Ovary (tissue), 9 donors: ENCODE data around the gene GAREM1. TPM values are rescaled to one million over a fixed set of nuclear protein-coding genes. Genes with fewer than 3 reads are reported as not detected.

Experiments
- DNase-seq, 5 donors: peaks; one replicate each; pipeline ENCODE4 v3.0.0-alpha.2; 2019 to 2020
- H3K27ac ChIP-seq, 2 donors: fragments of 200-600 bp; one replicate each; pipeline versions ENCODE4 v1.5.1 to v1.8.0; 2019 to 2022
- H3K27me3 ChIP-seq: fragments of 200-600 bp; one replicate; pipeline ENCODE4 v1.8.0; 2022
- H3K36me3 ChIP-seq: fragments of 200-600 bp; sonication (generic); one replicate; pipeline ENCODE4 v1.5.1; 2019
- H3K4me1 ChIP-seq: one replicate; pipeline ENCODE4 v1.8.1; 2013; ENCODE audit warnings: mild to moderate bottlenecking, moderate library complexity; ENCODE audit not compliant: insufficient read depth
- H3K4me3 ChIP-seq: fragments of 200-600 bp; sonication (generic); one replicate; pipeline ENCODE4 v1.5.1; 2017
- H3K9me3 ChIP-seq, 2 donors: fragments of 200-600 bp in 1 of 2; sonication (generic) in 1 of 2; one replicate each; pipeline versions ENCODE4 v1.5.1 to v1.8.1; 2013 to 2019; ENCODE audit warnings: mild to moderate bottlenecking in 1 of 2, moderate library complexity in 1 of 2
- EP300 ChIP-seq: sonication (generic); formaldehyde crosslinking; IDR thresholded peaks from one replicate; pipeline ENCODE4 v1.6.1; 2017; ENCODE audit warnings: antibody characterized with exemption
- POLR2A ChIP-seq: fragments of 450-650 bp; IDR thresholded peaks from one replicate; pipeline ENCODE4 v1.6.1; 2017; ENCODE audit warnings: antibody characterized with exemption, mild to moderate bottlenecking, moderate library complexity
- whole genome bisulfite sequencing, 3 donors: extraction: QIAGEN DNeasy Blood & Tissue Kit in 1 of 3; methylation state at CpG; one replicate each; pipeline versions ENCODE4 v1.1.5 to v1.1.7; 2013 to 2017; 5-methylcytosine and 5-hydroxymethylcytosine counted together
- intact Hi-C, 4 donors: fragments of 100-400 bp; cut with DNase I; formaldehyde crosslinking; loops; one replicate each; pipeline versions ENCODE4 v1.11.0 to v1.15.1; 2022 to 2023
- polyA plus RNA-seq, 2 donors: library from polyadenylated mRNA; stranded (reverse); fragments of 200-250 nt in 1 of 2; fragments of 350-450 nt in 1 of 2; fragmentation: Illumina TruSeq in 1 of 2; extraction: RNeasy Lipid Tissue Mini Kit (QIAGEN cat#74804) in 1 of 2; gene quantifications; one replicate each; pipeline ENCODE4 v1.2.3, GENCODE V29; 2013 to 2014
- total RNA-seq, 7 donors: library from RNA; depleted of rRNA in 2 of 7; stranded (reverse); fragments of >200 nt in 2 of 7; fragmentation: NEBNext Ultra II Directional in 3 of 7; extraction: Animal tissue kit (Norgen Biotek cat#: 25700) in 3 of 7; gene quantifications; one replicate each; pipeline versions ENCODE4 v1.1.0 to v1.2.4, GENCODE V29; 2016 to 2023
- TF ChIP-seq, protein P1 (sequence below), 3 donors: fragments of 450-650 bp in 2 of 3; fragments of 200-600 bp in 1 of 3; IDR thresholded peaks; one replicate each; pipeline versions ENCODE4 v1.5.1 to v1.8.0; 2016 to 2022; ENCODE audit warnings: antibody characterized with exemption in 3 of 3, mild to moderate bottlenecking in 1 of 3
- donor health status: DM: no; HTN: no; CAD: no; lungs with moderate emphysema.
- donor health status: DM: no; HTN: no; CAD: no.
- donor health status: Bipolar disorder and iron deficiency.
- donor health status: DM: yes; HTN: yes; CAD: no.
- donor health status: DM: no; HTN: no; CAD: no.
- donor health status: DM: yes; HTN: yes; CAD: no.

Gene GAREM1
- total and polyA plus RNA-seq, 9 donors: 2.7 to 15.2 (median 7.1) TPM

DNA sequence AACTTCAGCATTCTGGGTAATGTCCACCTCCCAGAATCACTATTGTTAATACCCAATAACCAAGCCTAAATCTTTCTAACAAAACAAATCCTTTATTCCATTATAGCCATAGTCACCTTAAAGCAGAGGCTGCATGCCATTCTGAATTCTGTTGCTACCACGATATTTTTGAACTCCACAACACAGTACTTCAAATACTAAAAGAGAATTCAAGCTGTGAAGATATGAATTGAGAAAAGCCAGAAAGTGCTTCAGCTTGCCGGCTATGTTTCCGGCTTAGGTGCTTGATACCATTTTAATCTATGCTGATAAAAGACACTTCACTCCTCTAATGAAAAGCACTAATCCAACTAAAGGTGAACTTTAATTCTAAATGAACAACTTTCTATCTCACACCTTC is 41.3 kb downstream of the GAREM1 start:
- Histone ChIP-seq H3K27ac (no peak overlapping the region), H3K9me3 (no peaks in the 10 kb centered on the region), H3K27me3 (no peaks in the 10 kb centered on the region), H3K36me3 (no peaks in the 10 kb centered on the region), H3K4me3 (no peak overlapping the region), H3K4me1 (peaks cover 2% of the 10 kb centered on the region)
- 73 to 79% (median 78%) methylated on average over 3 of the region's 3 CpGs for WGBS, 3 donors
- TF ChIP-seq, protein P1, sequence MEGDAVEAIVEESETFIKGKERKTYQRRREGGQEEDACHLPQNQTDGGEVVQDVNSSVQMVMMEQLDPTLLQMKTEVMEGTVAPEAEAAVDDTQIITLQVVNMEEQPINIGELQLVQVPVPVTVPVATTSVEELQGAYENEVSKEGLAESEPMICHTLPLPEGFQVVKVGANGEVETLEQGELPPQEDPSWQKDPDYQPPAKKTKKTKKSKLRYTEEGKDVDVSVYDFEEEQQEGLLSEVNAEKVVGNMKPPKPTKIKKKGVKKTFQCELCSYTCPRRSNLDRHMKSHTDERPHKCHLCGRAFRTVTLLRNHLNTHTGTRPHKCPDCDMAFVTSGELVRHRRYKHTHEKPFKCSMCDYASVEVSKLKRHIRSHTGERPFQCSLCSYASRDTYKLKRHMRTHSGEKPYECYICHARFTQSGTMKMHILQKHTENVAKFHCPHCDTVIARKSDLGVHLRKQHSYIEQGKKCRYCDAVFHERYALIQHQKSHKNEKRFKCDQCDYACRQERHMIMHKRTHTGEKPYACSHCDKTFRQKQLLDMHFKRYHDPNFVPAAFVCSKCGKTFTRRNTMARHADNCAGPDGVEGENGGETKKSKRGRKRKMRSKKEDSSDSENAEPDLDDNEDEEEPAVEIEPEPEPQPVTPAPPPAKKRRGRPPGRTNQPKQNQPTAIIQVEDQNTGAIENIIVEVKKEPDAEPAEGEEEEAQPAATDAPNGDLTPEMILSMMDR (IDR thresholded peaks at IDR 0.05): no peak
- TF ChIP-seq POLR2A: no peak
- no peak for TF ChIP-seq EP300
- intact Hi-C loops: no loop called here
- DNase-seq: no peak

DNA sequence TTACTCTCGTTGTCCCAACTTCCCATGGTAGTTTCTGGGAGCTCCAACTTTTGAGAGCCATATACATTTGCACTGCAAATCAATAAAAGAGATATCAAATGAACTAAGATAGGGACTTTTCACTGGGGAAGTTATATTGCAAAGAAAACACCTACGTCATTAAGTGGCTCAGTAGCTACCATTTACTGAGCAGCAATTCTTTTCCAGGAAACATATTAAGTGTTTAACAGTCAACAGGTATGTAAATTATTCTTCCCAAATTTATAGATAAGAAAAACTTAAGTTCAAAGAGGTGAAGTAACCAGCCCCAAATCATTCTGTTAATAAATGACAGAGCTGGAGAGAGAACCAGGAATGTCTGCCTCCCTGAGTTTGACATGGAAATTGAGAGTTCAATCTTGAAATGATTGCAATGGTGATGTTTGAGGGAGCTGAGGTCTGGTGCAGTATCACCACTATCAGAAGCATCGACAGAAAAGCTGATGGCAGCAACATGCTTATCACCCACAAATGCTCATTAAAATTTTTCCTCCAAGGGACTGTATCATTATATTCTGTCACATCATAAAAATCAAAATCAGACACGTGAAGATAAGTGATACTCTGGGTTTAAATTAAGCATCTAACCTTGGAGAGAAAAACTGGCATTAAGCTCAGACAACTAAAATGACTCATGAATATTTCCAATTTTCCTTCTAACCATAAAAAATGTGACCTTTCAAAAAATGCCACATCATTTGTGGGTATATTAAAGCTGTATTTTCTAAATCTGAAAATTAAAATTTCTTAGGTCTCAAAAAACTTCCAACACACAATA is 43.4 kb downstream of the GAREM1 start:
- Histone ChIP-seq H3K4me3 (no peak overlapping the region), H3K9me3 (no peaks in the 10 kb centered on the region), H3K4me1 (peaks cover 2% of the 10 kb centered on the region), H3K27me3 (no peaks in the 10 kb centered on the region), H3K36me3 (no peaks in the 10 kb centered on the region), H3K27ac (no peak overlapping the region)
- WGBS, 3 donors: 72 to 75% (median 74%) methylated on average over 4 of the region's 4 CpGs
- TF ChIP-seq EP300: no peak
- TF ChIP-seq POLR2A: no peak
- TF ChIP-seq, protein P1 (IDR thresholded peaks at IDR 0.05): no peak
- intact Hi-C loops: no loop called here
- no peak for DNase-seq

DNA sequence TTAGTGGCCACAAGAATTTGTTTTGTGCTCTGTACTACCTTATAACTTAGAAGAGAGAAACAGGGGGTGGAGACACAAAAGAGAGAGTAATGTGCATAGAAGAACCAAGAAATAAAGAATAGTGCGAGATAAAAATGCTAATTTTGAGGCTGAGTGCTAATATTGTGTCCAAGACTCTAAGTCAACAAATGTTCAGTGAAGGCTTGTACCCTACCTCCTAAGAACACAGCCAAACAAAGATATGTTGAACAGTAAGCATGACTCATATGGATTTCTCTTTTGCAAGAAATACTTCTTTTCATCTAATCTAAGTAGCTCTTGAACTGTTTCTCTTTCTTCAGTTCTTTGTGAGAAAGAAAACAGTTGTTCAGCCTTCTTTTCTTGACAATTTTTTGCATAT is 45.2 kb downstream of the GAREM1 start:
- no peak overlapping the region for H3K27ac ChIP-seq
- no peak for DNase-seq
- WGBS, 3 donors: 21 to 31% (median 22%) methylated on average over 1 of the region's 1 CpG
- TF ChIP-seq, protein P1 (IDR thresholded peaks at IDR 0.05): no peak
- H3K36me3 ChIP-seq: no peaks in the 10 kb centered on the region
- peaks cover 3% of the 10 kb centered on the region for H3K4me1 ChIP-seq
- no peaks in the 10 kb centered on the region for H3K27me3 ChIP-seq
- intact Hi-C loops: no loop called here
- no peak overlapping the region for H3K4me3 ChIP-seq
- no peaks in the 10 kb centered on the region for H3K9me3 ChIP-seq

DNA sequence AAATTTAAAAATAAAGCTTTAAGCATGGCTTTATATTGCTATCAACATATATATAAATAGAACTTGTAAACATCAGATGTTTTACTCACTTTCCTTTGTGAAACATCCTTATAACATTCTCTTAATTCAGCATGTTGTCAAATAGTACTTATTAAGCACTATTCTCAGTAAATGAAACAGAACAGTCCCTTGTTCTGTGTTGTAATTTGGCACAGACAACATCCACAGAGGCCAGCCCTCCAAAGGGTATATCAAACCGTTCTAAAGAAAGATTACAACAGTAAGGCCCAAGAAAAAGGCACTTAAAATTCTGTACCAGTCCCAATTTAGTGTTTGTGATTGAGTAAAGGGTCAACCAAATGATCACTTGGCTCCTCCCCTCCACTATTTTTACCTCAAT is 46.0 kb downstream of the GAREM1 start:
- no peaks in the 10 kb centered on the region for H3K9me3 ChIP-seq
- peaks cover 5% of the 10 kb centered on the region for H3K4me1 ChIP-seq
- H3K36me3 ChIP-seq: no peaks in the 10 kb centered on the region
- H3K4me3 ChIP-seq: no peak overlapping the region
- TF ChIP-seq POLR2A (no peak), EP300 (no peak)
- H3K27me3 ChIP-seq: no peaks in the 10 kb centered on the region
- 5 to 17% (median 10%) methylated on average over 1 of the region's 1 CpG for WGBS, 3 donors
- DNase-seq: peak in 1 of 5 donors; percentile 24
- no peak overlapping the region for H3K27ac ChIP-seq
- intact Hi-C loops: no loop called here

DNA sequence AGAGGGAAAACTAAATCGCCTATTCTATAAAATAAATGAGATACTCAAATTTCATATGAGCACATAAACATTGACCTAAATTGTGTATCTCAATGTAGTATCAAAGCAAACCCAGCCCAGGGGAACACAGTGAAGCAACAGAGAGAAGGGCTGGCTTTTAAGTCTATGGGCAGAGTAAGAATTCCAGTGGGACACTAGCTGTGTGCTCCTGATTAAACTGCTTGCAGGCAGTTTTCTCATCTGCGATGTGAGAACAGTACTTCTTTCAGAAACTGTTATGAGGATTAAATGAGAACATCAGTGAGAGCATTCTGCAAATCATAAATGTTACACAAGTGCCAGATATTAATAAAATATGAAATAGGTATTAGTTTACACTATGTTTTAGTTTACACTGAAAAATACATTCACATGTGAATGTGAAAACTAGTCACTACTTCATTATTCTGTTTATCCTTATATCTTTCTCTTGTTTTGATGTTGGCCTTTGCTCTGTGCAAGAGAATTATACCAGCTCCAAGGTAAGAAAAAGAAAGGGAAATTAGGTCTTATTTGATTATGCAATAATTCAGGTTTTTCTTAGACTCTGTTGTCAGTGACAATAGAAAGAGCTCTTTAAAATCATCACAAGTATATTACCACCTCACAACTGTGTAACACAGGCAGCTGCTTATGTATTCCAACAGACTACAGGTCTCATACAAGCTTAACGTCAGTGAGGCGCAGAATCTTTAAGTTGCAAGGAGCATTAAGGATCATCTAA is 47.5 kb downstream of the GAREM1 start:
- 93 to 96% (median 94%) methylated on average over 4 of the region's 4 CpGs for WGBS, 3 donors
- Histone ChIP-seq H3K36me3 (no peaks in the 10 kb centered on the region), H3K9me3 (no peaks in the 10 kb centered on the region), H3K4me1 (peaks cover 5% of the 10 kb centered on the region), H3K27ac (no peak overlapping the region), H3K4me3 (no peak overlapping the region), H3K27me3 (no peaks in the 10 kb centered on the region)
- intact Hi-C loops: no loop called here
- no peak for DNase-seq
- TF ChIP-seq POLR2A (no peak), EP300 (no peak)
- TF ChIP-seq, protein P1 (IDR thresholded peaks at IDR 0.05): no peak
